K562 (cell line): Measurements from ENCODE around the gene CDCA5. TPM values are rescaled to one million over a fixed set of nuclear protein-coding genes. Genes with fewer than 3 reads are reported as not detected.

Source experiments
- ATAC-seq: fragments of 200-7000 bp; cut with Tn5 transposase; 3 replicates; pipeline ENCODE4 v1.9.1; 2020; ENCODE audit warnings: moderate library complexity
- BruUV-seq: library from RNA; stranded (reverse); fragments of 400-500 nt; replicated peaks from 2 replicates; lab custom pipeline; 2021; lab: Mats Ljungman, UMichigan
- CTCF ChIA-PET: fragments of 300-600 bp; formaldehyde crosslinking; extraction: SDS; loops from one replicate; lab custom pipeline; 2021; ENCODE audit warnings: low intra/inter-chr PET ratio; lab: Yijun Ruan, JAX
- POLR2A ChIA-PET: fragments of 300-600, 350-650 bp; sonication (Branson Sonifier 250); formaldehyde crosslinking; extraction: SDS; loops from one replicate; lab custom pipeline; 2021; ENCODE audit warnings: antibody characterized with exemption, inconsistent platforms; lab: Yijun Ruan, JAX
- DNase-seq, 4 experiments: peaks; one replicate each; pipeline versions ENCODE4 v3.0.0 to v3.0.0-alpha.2; 2011 to 2018; ENCODE audit warnings: low spot score in 3 of 4, mixed read lengths in 3 of 4; ENCODE audit errors: extremely low read depth in 1 of 4
- FAIRE-seq: peaks from 2 replicates; lab custom pipeline; 2011; peaks lifted over from hg19 to GRCh38; lab: Jason Lieb, UNC
- H2AFZ ChIP-seq: 2 replicates; pipeline ENCODE4 v1.6.0; 2011; ENCODE audit warnings: low read depth, low read length, control low read depth, inconsistent platforms
- H3K27ac ChIP-seq: fragments of 200-600 bp; 3 replicates; pipeline ENCODE4 v1.8.0; 2011; ENCODE audit warnings: low read depth, mild to moderate bottlenecking, control low read depth, inconsistent platforms, low read length, moderate library complexity, mixed read lengths; ENCODE audit errors: extremely low read depth
- H3K27me3 ChIP-seq, 2 experiments: fragments of 300-600 bp in 1 of 2; 2 replicates in 1 of 2; 3 replicates in 1 of 2; pipeline versions ENCODE4 v1.6.0 to v1.8.0; 2011; ENCODE audit warnings: inconsistent platforms in 2 of 2, low read length in 2 of 2, mild to moderate bottlenecking in 1 of 2, mixed read lengths in 1 of 2, moderate library complexity in 1 of 2; ENCODE audit not compliant: control insufficient read depth in 2 of 2, insufficient read depth in 2 of 2
- H3K36me3 ChIP-seq: fragments of 300-600 bp; 3 replicates; pipeline ENCODE4 v1.8.0; 2011; ENCODE audit warnings: mild to moderate bottlenecking, low read length, inconsistent platforms; ENCODE audit not compliant: control insufficient read depth, insufficient read depth
- H3K4me1 ChIP-seq, 2 experiments: fragments of 200-600 bp in 1 of 2; replicated peaks in 1 of 2; 2 replicates in 1 of 2; 3 replicates in 1 of 2; pipeline versions ENCODE4 v1.5.1 to v1.8.0; 2011; ENCODE audit warnings: inconsistent platforms in 2 of 2, low read length in 2 of 2, mild to moderate bottlenecking in 1 of 2, mixed read lengths in 1 of 2, moderate library complexity in 1 of 2; ENCODE audit not compliant: control insufficient read depth in 2 of 2, insufficient read depth in 2 of 2
- H3K4me2 ChIP-seq: 2 replicates; pipeline ENCODE4 v1.6.1; 2011; ENCODE audit warnings: low read length, control low read depth, inconsistent platforms, mixed read lengths; ENCODE audit not compliant: insufficient read depth
- H3K4me3 ChIP-seq: fragments of 200-600 bp; sonication (generic), shearing (Covaris generic); 2 replicates; pipeline ENCODE4 v1.5.1; 2016; ENCODE audit warnings: control low read depth, inconsistent platforms
- H3K79me2 ChIP-seq: fragments of 200-600 bp; 3 replicates; pipeline ENCODE4 v1.8.0; 2011; ENCODE audit warnings: low read length, inconsistent platforms; ENCODE audit not compliant: control insufficient read depth, insufficient read depth
- H3K9ac ChIP-seq, 2 experiments: 2 replicates each; pipeline versions ENCODE4 v1.6.0 to v1.6.1; 2011; ENCODE audit warnings: low read depth in 2 of 2, low read length in 2 of 2, control low read depth in 1 of 2, inconsistent platforms in 1 of 2, mild to moderate bottlenecking in 1 of 2, mixed read lengths in 1 of 2; ENCODE audit not compliant: insufficient read depth in 1 of 2
- H3K9me1 ChIP-seq: one replicate; pipeline ENCODE4 v1.6.0; 2011; ENCODE audit warnings: inconsistent platforms, mild to moderate bottlenecking, low read length, moderate library complexity; ENCODE audit not compliant: control insufficient read depth, insufficient read depth
- H3K9me3 ChIP-seq: replicated peaks from 2 replicates; pipeline ENCODE4 v1.5.1; 2011; ENCODE audit warnings: low read depth, low read length, inconsistent platforms; ENCODE audit not compliant: control insufficient read depth, insufficient read depth
- H4K20me1 ChIP-seq: replicated peaks from 2 replicates; pipeline ENCODE4 v1.6.1; 2011; ENCODE audit warnings: low read length, inconsistent platforms, mixed read lengths; ENCODE audit not compliant: control insufficient read depth, insufficient read depth
- BCL6 ChIP-seq: fragments of 250-450 bp; sonication (Bioruptor Pico); IDR thresholded peaks from 2 replicates; pipeline ENCODE4 v1.4.0; 2020
- GTF2E2 ChIP-seq: fragments of 200-800 bp; sonication (Bioruptor generic); IDR thresholded peaks from 2 replicates; pipeline ENCODE4 v1.6.1; 2016; ENCODE audit warnings: missing genetic modification characterization, missing compliant biosample characterization
- MCM2 ChIP-seq: fragments of 450-650 bp; IDR thresholded peaks from 2 replicates; pipeline ENCODE4 v1.6.1; 2017; ENCODE audit warnings: low read depth, mild to moderate bottlenecking
- MTA1 ChIP-seq: fragments of 450-650 bp; IDR thresholded peaks from 2 replicates; pipeline ENCODE4 v1.6.1; 2017; ENCODE audit warnings: borderline replicate concordance
- PTBP1 ChIP-seq: fragments of 200-400 bp; formaldehyde crosslinking; IDR thresholded peaks from 2 replicates; pipeline ENCODE4 v1.6.1; 2017; ENCODE audit warnings: low read depth, low read length
- SIN3A ChIP-seq, 2 experiments: fragments of 150-350 bp in 1 of 2; IDR thresholded peaks; 2 replicates each; pipeline ENCODE4 v1.6.1; 2011 to 2016; ENCODE audit warnings: borderline replicate concordance in 2 of 2, low read depth in 2 of 2, low read length in 2 of 2, mild to moderate bottlenecking in 2 of 2, moderate library complexity in 2 of 2; ENCODE audit not compliant: control insufficient read depth in 1 of 2
- STAT5A ChIP-seq: IDR thresholded peaks from 2 replicates; pipeline ENCODE4 v1.6.1; 2012; ENCODE audit warnings: low read length, inconsistent platforms, borderline replicate concordance
- ZFX ChIP-seq: sonication (generic); formaldehyde crosslinking; IDR thresholded peaks from 2 replicates; pipeline ENCODE4 v1.8.0; 2022; ENCODE audit warnings: mild to moderate bottlenecking, missing genetic modification reagents, moderate library complexity
- ZNF584 ChIP-seq: fragments of 200-800 bp; sonication (Bioruptor generic); IDR thresholded peaks from 2 replicates; pipeline ENCODE4 v1.6.1; 2016; ENCODE audit warnings: low read depth, mild to moderate bottlenecking, missing genetic modification characterization, missing compliant biosample characterization
- ZNF589 ChIP-seq: fragments of 200-800 bp; sonication (Bioruptor generic); IDR thresholded peaks from 2 replicates; pipeline ENCODE4 v1.6.1; 2016; ENCODE audit warnings: low read depth, missing genetic modification characterization, missing compliant biosample characterization
- WGBS: fragments of 100-300 bp; shearing (Covaris generic); methylation state at CpG from one replicate; pipeline ENCODE4 v1.1.6; 2016; ENCODE audit warnings: low coverage, mixed read lengths; ENCODE audit not compliant: insufficient coverage; ENCODE audit errors: missing lambda C conversion rate; 5-methylcytosine and 5-hydroxymethylcytosine counted together
- in situ Hi-C: fragments of 300-500 bp; cut with MboI; formaldehyde crosslinking; loops from 4 replicates; pipeline ENCODE4 v1.15.0; 2018; ENCODE audit warnings: inconsistent platforms, mixed read lengths
- intact Hi-C: fragments of 100-400 bp; cut with micrococcal nuclease; formaldehyde crosslinking; loops from 2 replicates; pipeline ENCODE4 v1.14.2; 2022
- polyA plus RNA-seq, 8 experiments: library from polyadenylated mRNA; depleted of rRNA in 4 of 8; stranded (reverse) in 5 of 8; unstranded in 3 of 8; fragments of >200 nt; fragmentation: Nextera tagmentation in 2 of 8; fragmentation: Illumina TruSeq in 1 of 8; extraction: Ambion mirVana in 2 of 8; extraction: Trizol in 1 of 8; gene quantifications; 2 replicates each; pipeline versions ENCODE4 v1.2.1 to v1.2.3, GENCODE V29; 2011 to 2014; ENCODE audit warnings: inconsistent platforms in 1 of 8, missing spikeins in 1 of 8
- total RNA-seq, 7 experiments: library from RNA; depleted of rRNA in 6 of 7; stranded (reverse); fragments of >200 nt in 6 of 7; fragmentation: Illumina TruSeq in 2 of 7; extraction: Trizol in 2 of 7; gene quantifications; 2 replicates each; pipeline versions ENCODE4 v1.2.1 to v1.2.3, GENCODE V29; 2011 to 2021; ENCODE audit warnings: low replicate concordance in 1 of 7
- TF ChIP-seq, protein P1 (sequence below): IDR thresholded peaks from 2 replicates; pipeline ENCODE4 v1.6.1; 2011; ENCODE audit warnings: borderline replicate concordance, low read depth, mild to moderate bottlenecking, moderate library complexity, low read length; ENCODE audit not compliant: insufficient read depth, poor library complexity, severe bottlenecking
- TF ChIP-seq, protein P2 (sequence below): sonication (generic); formaldehyde crosslinking; IDR thresholded peaks from 2 replicates; pipeline ENCODE4 v1.8.0; 2022; ENCODE audit warnings: missing genetic modification reagents, mild to moderate bottlenecking, moderate library complexity, borderline replicate concordance
- TF ChIP-seq, protein P3 (sequence below): fragments of 250-450 bp; sonication (Bioruptor Pico); IDR thresholded peaks from 2 replicates; pipeline ENCODE4 v1.9.0; 2021; ENCODE audit warnings: mild to moderate bottlenecking
- TF ChIP-seq, protein P4 (sequence below): fragments of 200-800 bp; sonication (Bioruptor generic); IDR thresholded peaks from 2 replicates; pipeline ENCODE4 v1.6.1; 2017; ENCODE audit warnings: missing genetic modification characterization, missing compliant biosample characterization

The CDCA5 gene
- total and polyA plus RNA-seq, 9 of the 15 experiments (the other 6 are each of a cell fraction or from before 2014, with no cell fraction given): 18.9 to 94.3 (median 64.6) TPM

DNA sequence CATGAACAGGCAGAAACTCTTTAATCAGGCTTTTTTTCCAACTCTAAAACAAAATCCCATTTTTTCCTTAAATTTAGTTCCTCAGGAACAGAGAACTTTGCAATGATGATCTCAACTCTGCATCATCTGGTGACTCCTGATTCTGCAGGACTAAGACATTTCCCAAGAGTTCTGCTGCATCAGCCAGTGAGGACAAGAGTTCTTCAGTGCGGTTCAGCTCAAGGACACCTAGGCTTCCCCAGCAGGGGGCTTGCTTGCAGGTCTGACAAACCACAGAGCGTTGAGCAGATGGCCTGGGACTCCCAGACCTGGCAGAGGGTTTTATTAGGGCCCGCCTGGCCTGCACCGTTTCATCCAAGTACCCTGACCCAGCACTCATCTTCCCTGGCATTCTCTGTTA lies 6.4 kb downstream of the CDCA5 start (continued):
- TF ChIP-seq, protein P1, sequence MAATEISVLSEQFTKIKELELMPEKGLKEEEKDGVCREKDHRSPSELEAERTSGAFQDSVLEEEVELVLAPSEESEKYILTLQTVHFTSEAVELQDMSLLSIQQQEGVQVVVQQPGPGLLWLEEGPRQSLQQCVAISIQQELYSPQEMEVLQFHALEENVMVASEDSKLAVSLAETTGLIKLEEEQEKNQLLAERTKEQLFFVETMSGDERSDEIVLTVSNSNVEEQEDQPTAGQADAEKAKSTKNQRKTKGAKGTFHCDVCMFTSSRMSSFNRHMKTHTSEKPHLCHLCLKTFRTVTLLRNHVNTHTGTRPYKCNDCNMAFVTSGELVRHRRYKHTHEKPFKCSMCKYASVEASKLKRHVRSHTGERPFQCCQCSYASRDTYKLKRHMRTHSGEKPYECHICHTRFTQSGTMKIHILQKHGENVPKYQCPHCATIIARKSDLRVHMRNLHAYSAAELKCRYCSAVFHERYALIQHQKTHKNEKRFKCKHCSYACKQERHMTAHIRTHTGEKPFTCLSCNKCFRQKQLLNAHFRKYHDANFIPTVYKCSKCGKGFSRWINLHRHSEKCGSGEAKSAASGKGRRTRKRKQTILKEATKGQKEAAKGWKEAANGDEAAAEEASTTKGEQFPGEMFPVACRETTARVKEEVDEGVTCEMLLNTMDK: peak; percentile 54
- TF ChIP-seq, protein P2, sequence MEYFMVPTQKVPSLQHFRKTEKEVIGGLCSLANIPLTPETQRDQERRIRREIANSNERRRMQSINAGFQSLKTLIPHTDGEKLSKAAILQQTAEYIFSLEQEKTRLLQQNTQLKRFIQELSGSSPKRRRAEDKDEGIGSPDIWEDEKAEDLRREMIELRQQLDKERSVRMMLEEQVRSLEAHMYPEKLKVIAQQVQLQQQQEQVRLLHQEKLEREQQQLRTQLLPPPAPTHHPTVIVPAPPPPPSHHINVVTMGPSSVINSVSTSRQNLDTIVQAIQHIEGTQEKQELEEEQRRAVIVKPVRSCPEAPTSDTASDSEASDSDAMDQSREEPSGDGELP (CRISPR knock-in tag): 0 out of 2 replicates have a peak, but pooled peaks have one; percentile 15
- TF ChIP-seq MCM2 (no peak), STAT5A (no peak), GTF2E2 (tag) (no peak)

DNA sequence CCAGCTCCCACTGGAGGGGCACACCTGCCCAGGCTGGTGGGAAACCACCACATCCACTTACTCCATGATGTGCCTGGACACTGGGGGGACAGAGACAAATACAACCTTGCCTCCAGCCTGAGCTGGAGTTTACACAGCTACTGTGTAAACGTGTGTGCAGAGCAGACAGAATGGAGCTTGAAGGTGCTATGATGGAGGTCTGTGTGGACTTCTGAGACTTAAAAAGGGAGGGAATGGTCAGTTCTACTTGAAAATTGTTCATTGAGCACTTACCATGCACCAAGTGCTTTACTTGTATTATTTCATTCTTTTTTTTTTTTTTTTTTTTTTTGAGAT lies 11.2 kb downstream of the CDCA5 start:
- no peaks in the 10 kb centered on the region for H3K9me3 ChIP-seq
- no peak overlapping the region for H2AFZ ChIP-seq
- no peak overlapping the region for H3K4me3 ChIP-seq
- H3K9ac ChIP-seq: peak overlapping the region in 1 of 2 experiments; percentile 15; a peak in 1 of 4 replicates
- DNase-seq (no peak), FAIRE-seq (no peak), ATAC-seq (no peak)
- H4K20me1 ChIP-seq: 0 out of 2 replicates have a peak, but pooled peaks cover 2% of the 10 kb centered on the region
- peaks cover 1 to 3% of the 10 kb centered on the region in 2 experiments; a peak in 3 of 5 replicates for H3K4me1 ChIP-seq
- BruUV-seq: no TSS peak
- ChIA-PET POLR2A (interaction anchor here (2.4 kb wide), 1 partner anchor 10 kb away, joined by 11 read pairs; no protein-coding TSS in a partner anchor), CTCF (no interaction called here)
- H3K27me3 ChIP-seq: no peaks in the 10 kb centered on the region
- peaks cover 20% of the 10 kb centered on the region for H3K36me3 ChIP-seq
- H3K4me2 ChIP-seq: no peak overlapping the region
- no peaks in the 10 kb centered on the region for H3K9me1 ChIP-seq
- 13% methylated on average over 1 of the region's 1 CpG for WGBS
- peaks cover 4% of the 10 kb centered on the region; the same call in 2 of the 3 replicates for H3K79me2 ChIP-seq
- no peak overlapping the region for H3K27ac ChIP-seq
- in situ Hi-C loops: no loop called here
- intact Hi-C loops: no loop called here
- TF ChIP-seq ZNF589 (no peak), ZNF584 (no peak), BCL6 (CRISPR knock-in tag) (no peak), PTBP1 (no peak), ZFX (CRISPR knock-in tag) (no peak), MTA1 (no peak), SIN3A (IDR thresholded peaks at IDR 0.05; ENCODE audit: borderline replicate concordance in 2 of 2, control insufficient read depth in 1 of 2, low read depth in 2 of 2, low read length in 2 of 2) (no peak)
- TF ChIP-seq, protein P3, sequence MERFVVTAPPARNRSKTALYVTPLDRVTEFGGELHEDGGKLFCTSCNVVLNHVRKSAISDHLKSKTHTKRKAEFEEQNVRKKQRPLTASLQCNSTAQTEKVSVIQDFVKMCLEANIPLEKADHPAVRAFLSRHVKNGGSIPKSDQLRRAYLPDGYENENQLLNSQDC: no peak
- TF ChIP-seq, protein P4, sequence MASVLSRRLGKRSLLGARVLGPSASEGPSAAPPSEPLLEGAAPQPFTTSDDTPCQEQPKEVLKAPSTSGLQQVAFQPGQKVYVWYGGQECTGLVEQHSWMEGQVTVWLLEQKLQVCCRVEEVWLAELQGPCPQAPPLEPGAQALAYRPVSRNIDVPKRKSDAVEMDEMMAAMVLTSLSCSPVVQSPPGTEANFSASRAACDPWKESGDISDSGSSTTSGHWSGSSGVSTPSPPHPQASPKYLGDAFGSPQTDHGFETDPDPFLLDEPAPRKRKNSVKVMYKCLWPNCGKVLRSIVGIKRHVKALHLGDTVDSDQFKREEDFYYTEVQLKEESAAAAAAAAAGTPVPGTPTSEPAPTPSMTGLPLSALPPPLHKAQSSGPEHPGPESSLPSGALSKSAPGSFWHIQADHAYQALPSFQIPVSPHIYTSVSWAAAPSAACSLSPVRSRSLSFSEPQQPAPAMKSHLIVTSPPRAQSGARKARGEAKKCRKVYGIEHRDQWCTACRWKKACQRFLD: no peak
